Calu3 (cell line): ENCODE measurements around the gene CLDN6. TPM values are rescaled to one million over a fixed set of nuclear protein-coding genes. Genes with fewer than 3 reads are reported as not detected.

Experiments used
- BruUV-seq: library from RNA; stranded (reverse); fragments of 400-500 nt; replicated peaks from 2 replicates; lab custom pipeline; 2021; lab: Mats Ljungman, UMichigan
- CTCF ChIA-PET: fragments of 300-600 bp; sonication (Branson Sonifier 250); formaldehyde crosslinking; loops from one replicate; lab custom pipeline; 2022; ENCODE audit warnings: antibody characterized with exemption; lab: Charles Lee
- DNase-seq: peaks from one replicate; pipeline ENCODE4 v3.0.0; 2022
- H3K27ac Mint-ChIP-seq: one replicate; pipeline ENCODE4 v1.8.0; 2022; ENCODE audit warnings: mixed read lengths; ENCODE audit not compliant: unreplicated experiment
- H3K27me3 Mint-ChIP-seq: one replicate; pipeline ENCODE4 v1.8.0; 2022; ENCODE audit warnings: mixed read lengths; ENCODE audit not compliant: unreplicated experiment
- H3K36me3 Mint-ChIP-seq: one replicate; pipeline ENCODE4 v1.8.0; 2022; ENCODE audit warnings: mild to moderate bottlenecking, moderate library complexity, mixed read lengths; ENCODE audit not compliant: insufficient read depth, unreplicated experiment
- H3K4me1 Mint-ChIP-seq: one replicate; pipeline ENCODE4 v1.8.0; 2022; ENCODE audit warnings: mild to moderate bottlenecking, low read depth, mixed read lengths; ENCODE audit not compliant: unreplicated experiment
- H3K4me3 Mint-ChIP-seq: one replicate; pipeline ENCODE4 v1.8.0; 2022; ENCODE audit warnings: mild to moderate bottlenecking, low read depth, moderate library complexity, mixed read lengths; ENCODE audit not compliant: unreplicated experiment
- H3K9me3 Mint-ChIP-seq: one replicate; pipeline ENCODE4 v1.8.0; 2022; ENCODE audit warnings: low read depth, mixed read lengths; ENCODE audit not compliant: unreplicated experiment
- CTCF ChIP-seq: fragments of 200-600 bp; IDR thresholded peaks from one replicate; pipeline ENCODE4 v1.8.0; 2022; ENCODE audit warnings: antibody characterized with exemption; ENCODE audit not compliant: unreplicated experiment
- intact Hi-C: fragments of 100-400 bp; cut with micrococcal nuclease; formaldehyde crosslinking; loops from one replicate; pipeline ENCODE4 v1.10.0; 2022; ENCODE audit not compliant: unreplicated experiment
- total RNA-seq: library from RNA; stranded (reverse); gene quantifications from 2 replicates; pipeline ENCODE4 v1.2.3, GENCODE V29; 2022

Gene CLDN6
- total RNA-seq, 1 experiment from 2014 or later: 2.1 TPM

GRCh38 chr16:3015865-3016521 is 2.0 kb downstream of the CLDN6 start:
- H3K9me3 Mint-ChIP-seq: no peaks in the 10 kb centered on the region

GRCh38 chr16:3014971-3015370 is 3.0 kb downstream of the CLDN6 start:
- H3K36me3 Mint-ChIP-seq: peaks cover 51% of the 10 kb centered on the region
- no peak for TF ChIP-seq CTCF
- intact Hi-C loops: no loop called here
- peaks cover 43% of the 10 kb centered on the region for H3K4me1 Mint-ChIP-seq
- H3K27me3 Mint-ChIP-seq: no peaks in the 10 kb centered on the region
- BruUV-seq: no TSS peak
- no peak overlapping the region for H3K4me3 Mint-ChIP-seq
- CTCF ChIA-PET: no interaction called here
- H3K9me3 Mint-ChIP-seq: no peaks in the 10 kb centered on the region
- H3K27ac Mint-ChIP-seq: no peak overlapping the region
- DNase-seq: no peak

More at GRCh38 chr16:3015865-3016521, 2.0 kb downstream of the CLDN6 start:
- H3K4me3 Mint-ChIP-seq: no peak overlapping the region
- H3K36me3 Mint-ChIP-seq: peaks cover 57% of the 10 kb centered on the region
- no peaks in the 10 kb centered on the region for H3K27me3 Mint-ChIP-seq
- peaks cover 48% of the 10 kb centered on the region for H3K4me1 Mint-ChIP-seq
- no peak for DNase-seq
- TF ChIP-seq CTCF: no peak
- CTCF ChIA-PET: no interaction called here
- no peak overlapping the region for H3K27ac Mint-ChIP-seq
- no TSS peak for BruUV-seq
- intact Hi-C loops: no loop called here

GRCh38 chr16:3013998-3014690 is 3.8 kb downstream of the CLDN6 start:
- intact Hi-C loops: no loop called here
- DNase-seq: no peak
- CTCF ChIA-PET: no interaction called here
- peaks cover 39% of the 10 kb centered on the region for H3K4me1 Mint-ChIP-seq
- peaks cover 55% of the 10 kb centered on the region for H3K36me3 Mint-ChIP-seq
- peak overlapping the region; percentile 48 for H3K27ac Mint-ChIP-seq
- no peaks in the 10 kb centered on the region for H3K27me3 Mint-ChIP-seq
- no TSS peak for BruUV-seq
- no peaks in the 10 kb centered on the region for H3K9me3 Mint-ChIP-seq
- no peak overlapping the region for H3K4me3 Mint-ChIP-seq
- TF ChIP-seq CTCF: no peak

- no peaks in the 10 kb centered on the region for H3K27me3 Mint-ChIP-seq
- no peak for DNase-seq
- no TSS peak for BruUV-seq
- peak; percentile 49 for TF ChIP-seq CTCF
- H3K4me3 Mint-ChIP-seq: peak overlapping the region; percentile 60
- peaks cover 61% of the 10 kb centered on the region for H3K36me3 Mint-ChIP-seq
- peaks cover 42% of the 10 kb centered on the region for H3K4me1 Mint-ChIP-seq
- intact Hi-C loops: no loop called here
- CTCF ChIA-PET: interaction anchor here (1.2 kb wide), 1 partner anchor 18 kb away, joined by 5 read pairs; no protein-coding TSS in a partner anchor
- H3K9me3 Mint-ChIP-seq: no peaks in the 10 kb centered on the region
- peak overlapping the region; percentile 79 for H3K27ac Mint-ChIP-seq
Measured at GRCh38 chr16:3013491-3013951, 4.5 kb downstream of the CLDN6 start.
